CD14-positive monocyte (primary cell): ENCODE data around the gene OR5C1. TPM values are rescaled to one million over a fixed set of nuclear protein-coding genes. Genes with fewer than 3 reads are reported as not detected.
A peak's percentile ranks its signal among the peaks of the same experiment; 100 is the strongest.

Experiments
- DNase-seq, 3 donors: peaks; one replicate each; pipeline ENCODE4 v3.0.0-alpha.2; 2011 to 2022
- H2AFZ ChIP-seq: 2 replicates; pipeline ENCODE4 v1.6.0; 2012; ENCODE audit warnings: mild to moderate bottlenecking, low read depth, low read length, inconsistent platforms; ENCODE audit not compliant: insufficient read depth, poor library complexity, severe bottlenecking
- H3K27ac ChIP-seq, 2 donors: 1 replicate in 1 of 2; 2 replicates in 1 of 2; pipeline ENCODE4 v1.5.1; 2012 to 2013; ENCODE audit warnings: low read length in 2 of 2, control low read depth in 1 of 2, inconsistent platforms in 1 of 2, low read depth in 1 of 2, mild to moderate bottlenecking in 1 of 2
- H3K27me3 ChIP-seq, 2 donors: one replicate each; pipeline versions ENCODE4 v1.6.0 to v1.6.1; 2011 to 2013; ENCODE audit warnings: low read length in 2 of 2; ENCODE audit not compliant: control insufficient read depth in 2 of 2, insufficient read depth in 2 of 2
- H3K36me3 ChIP-seq, 2 donors: replicated peaks in 1 of 2; 1 replicate in 1 of 2; 2 replicates in 1 of 2; pipeline versions ENCODE4 v1.5.1 to v1.6.1; 2012 to 2013; ENCODE audit warnings: low read length in 2 of 2, control low read depth in 1 of 2, inconsistent platforms in 1 of 2, mild to moderate bottlenecking in 1 of 2; ENCODE audit not compliant: insufficient read depth in 2 of 2, control insufficient read depth in 1 of 2
- H3K4me1 ChIP-seq, 2 donors: 1 replicate in 1 of 2; 2 replicates in 1 of 2; pipeline versions ENCODE4 v1.5.1 to v1.6.1; 2012 to 2013; ENCODE audit warnings: low read length in 2 of 2, control low read depth in 1 of 2, inconsistent platforms in 1 of 2, mild to moderate bottlenecking in 1 of 2, moderate library complexity in 1 of 2; ENCODE audit not compliant: insufficient read depth in 2 of 2, control insufficient read depth in 1 of 2
- H3K4me2 ChIP-seq: replicated peaks from 2 replicates; pipeline ENCODE3; 2012; ENCODE audit warnings: low read length, moderate library complexity, mild to moderate bottlenecking; ENCODE audit not compliant: poor library complexity, severe bottlenecking; ENCODE audit errors: extremely low read depth
- H3K4me3 ChIP-seq, 3 experiments: fragments of 200-600 bp in 1 of 3; sonication (generic) in 1 of 3; replicated peaks in 1 of 3; 1 replicate in 2 of 3; 2 replicates in 1 of 3; pipeline ENCODE4 v1.5.1; 2011 to 2013; ENCODE audit warnings: low read length in 3 of 3, mild to moderate bottlenecking in 3 of 3, control low read depth in 2 of 3, low read depth in 2 of 3, inconsistent platforms in 1 of 3, moderate library complexity in 1 of 3
- H3K79me2 ChIP-seq: 2 replicates; pipeline ENCODE4 v1.6.0; 2012; ENCODE audit warnings: mild to moderate bottlenecking, control low read depth, inconsistent platforms, low read length, moderate library complexity; ENCODE audit not compliant: insufficient read depth
- H3K9ac ChIP-seq: 2 replicates; pipeline ENCODE4 v1.6.0; 2017; ENCODE audit warnings: low read length, mild to moderate bottlenecking; ENCODE audit not compliant: insufficient read depth, poor library complexity, severe bottlenecking
- H3K9me3 ChIP-seq, 2 donors: replicated peaks in 1 of 2; 1 replicate in 1 of 2; 2 replicates in 1 of 2; pipeline versions ENCODE4 v1.5.1 to v1.6.1; 2012 to 2013; ENCODE audit warnings: low read length in 2 of 2, control low read depth in 1 of 2; ENCODE audit not compliant: control insufficient read depth in 1 of 2, insufficient read depth in 1 of 2
- H4K20me1 ChIP-seq: 2 replicates; pipeline ENCODE4 v1.6.0; 2012; ENCODE audit warnings: mild to moderate bottlenecking, low read length, control low read depth, moderate library complexity; ENCODE audit not compliant: insufficient read depth
- H3K27ac Mint-ChIP-seq, 7 donors: one replicate each; pipeline ENCODE4 v1.8.0; 2020; ENCODE audit warnings: mild to moderate bottlenecking in 7 of 7, mixed read lengths in 7 of 7, moderate library complexity in 6 of 7, inconsistent platforms in 2 of 7
- H3K27me3 Mint-ChIP-seq, 3 donors: one replicate each; pipeline ENCODE4 v1.8.0; 2021 to 2022; ENCODE audit warnings: low read depth in 3 of 3, mild to moderate bottlenecking in 3 of 3, mixed read lengths in 3 of 3, moderate library complexity in 3 of 3, inconsistent platforms in 1 of 3
- H3K36me3 Mint-ChIP-seq, 2 donors: one replicate each; pipeline ENCODE4 v1.8.0; 2020; ENCODE audit warnings: mixed read lengths in 2 of 2, inconsistent platforms in 1 of 2, mild to moderate bottlenecking in 1 of 2
- H3K4me1 Mint-ChIP-seq: one replicate; pipeline ENCODE4 v1.8.0; 2020; ENCODE audit warnings: mild to moderate bottlenecking, mixed read lengths
- H3K4me3 Mint-ChIP-seq, 2 donors: one replicate each; pipeline ENCODE4 v1.8.0; 2020; ENCODE audit warnings: mild to moderate bottlenecking in 2 of 2, mixed read lengths in 2 of 2, moderate library complexity in 1 of 2
- H3K9me3 Mint-ChIP-seq, 7 donors: one replicate each; pipeline ENCODE4 v1.8.0; 2020 to 2022; ENCODE audit warnings: mixed read lengths in 7 of 7, mild to moderate bottlenecking in 6 of 7, moderate library complexity in 6 of 7, inconsistent platforms in 2 of 7
- CTCF ChIP-seq: fragments of 200-600 bp; IDR thresholded peaks from one replicate; pipeline ENCODE4 v1.8.0; 2022; ENCODE audit warnings: antibody characterized with exemption, mild to moderate bottlenecking
- WGBS: methylation state at CpG from one replicate; pipeline ENCODE4 v1.1.5; 2013; ENCODE audit warnings: missing lambda C conversion rate; ENCODE audit not compliant: insufficient coverage; 5-methylcytosine and 5-hydroxymethylcytosine counted together
- intact Hi-C, 2 donors: fragments of 100-400 bp; cut with micrococcal nuclease; formaldehyde crosslinking; loops; one replicate each; pipeline versions ENCODE4 v1.15.0 to v1.15.1; 2023
- polyA plus RNA-seq, 3 donors: library from polyadenylated mRNA; depleted of rRNA in 1 of 3; unstranded in 2 of 3; stranded (reverse) in 1 of 3; fragments of 300-500 nt in 2 of 3; fragments of >200 nt in 1 of 3; fragmentation: Illumina TruSeq in 2 of 3; gene quantifications; 1 replicate in 2 of 3; 2 replicates in 1 of 3; pipeline ENCODE4 v1.2.3, GENCODE V29; 2012 to 2021

Gene OR5C1
- polyA plus RNA-seq, 3 donors, result not detected

- peak; percentile 56 to 79 (median 69) for DNase-seq
- H3K27ac Mint-ChIP-seq, result peak overlapping the region; percentile 66 to 88 (median 79)
- Histone ChIP-seq H3K79me2 (peaks cover 42% of the 10 kb centered on the region), H3K9ac (no peak overlapping the region), H3K9me3 (no peaks in the 10 kb centered on the region), H3K4me3 (no peak overlapping the region), H3K27ac (peak overlapping the region; percentile 17 to 72), H3K27me3 (no peaks in the 10 kb centered on the region), H3K4me2 (no peak overlapping the region), H2AFZ (no peak overlapping the region), H4K20me1 (peaks cover 43% of the 10 kb centered on the region), H3K4me1 (peaks cover 18 to 21% of the 10 kb centered on the region in 2 donors), H3K36me3 (peaks cover 58 to 78% of the 10 kb centered on the region in 2 donors)
- TF ChIP-seq CTCF, result no peak
- peaks cover 48 to 68% of the 10 kb centered on the region in 2 donors for H3K36me3 Mint-ChIP-seq
- peaks cover 21% of the 10 kb centered on the region for H3K4me1 Mint-ChIP-seq
- peaks cover 0 to 2% (median 0%) of the 10 kb centered on the region in 3 donors for H3K27me3 Mint-ChIP-seq
- H3K9me3 Mint-ChIP-seq, result no peaks in the 10 kb centered on the region
- no CpG with 5 or more reads among the region's 7 CpGs for WGBS
- H3K4me3 Mint-ChIP-seq, result no peak overlapping the region
- intact Hi-C loops, result loop anchor here in 1 of 2 donors (10.0 kb wide), 1 partner anchor 557 kb away; the partner anchor contains the start of genes MRRF and RBM18
These were observed 32.7 kb downstream of the OR5C1 start for GRCh38 chr9:122821278-122821943.

- TF ChIP-seq CTCF, result no peak
- Mint-ChIP-seq H3K36me3 (peaks cover 44 to 63% of the 10 kb centered on the region in 2 donors), H3K27me3 (peaks cover 0 to 2% (median 0%) of the 10 kb centered on the region in 3 donors), H3K4me3 (no peak overlapping the region), H3K27ac (peak overlapping the region; percentile 53 to 88 (median 79)), H3K9me3 (no peaks in the 10 kb centered on the region), H3K4me1 (peaks cover 23% of the 10 kb centered on the region)
- WGBS, result no CpG with 5 or more reads among the region's 6 CpGs
- no peak for DNase-seq
- no peak overlapping the region for H3K4me2 ChIP-seq
- intact Hi-C loops, result loop anchor here in 1 of 2 donors (10.0 kb wide), 1 partner anchor 557 kb away; the partner anchor contains the start of genes MRRF and RBM18
- no peaks in the 10 kb centered on the region for H3K9me3 ChIP-seq
- no peak overlapping the region for H3K9ac ChIP-seq
- no peak overlapping the region for H2AFZ ChIP-seq
- peaks cover 18 to 19% of the 10 kb centered on the region in 2 donors for H3K4me1 ChIP-seq
- H3K79me2 ChIP-seq, result peaks cover 48% of the 10 kb centered on the region
- H4K20me1 ChIP-seq, result peaks cover 43% of the 10 kb centered on the region
- no peak overlapping the region for H3K4me3 ChIP-seq
- peak overlapping the region in 1 of 2 donors; percentile 72 for H3K27ac ChIP-seq
- no peaks in the 10 kb centered on the region for H3K27me3 ChIP-seq
- peaks cover 54 to 80% of the 10 kb centered on the region in 2 donors for H3K36me3 ChIP-seq
These were observed 33.3 kb downstream of the OR5C1 start for GRCh38 chr9:122822056-122822455.
